ENCODE data around the gene GALNTL6.

Gene GALNTL6

GRCh38 chr4:172619218-172619617 lies 806.0 kb downstream of the GALNTL6 start:
- TF ChIP-seq CTCF (IDR thresholded peaks at IDR 0.05), result no peak
- no peaks in the 10 kb centered on the region for H3K9me3 Mint-ChIP-seq
- H3K36me3 Mint-ChIP-seq (ENCODE audit: low read depth), result no peaks in the 10 kb centered on the region
- DNase-seq, result no peak
- no peaks in the 10 kb centered on the region for H3K4me1 Mint-ChIP-seq
- no peak overlapping the region for H3K27ac Mint-ChIP-seq
- H3K27me3 Mint-ChIP-seq (ENCODE audit: low read depth, poor library complexity), result peaks cover 3% of the 10 kb centered on the region
- no peak overlapping the region for H3K4me3 Mint-ChIP-seq

- H3K9me3 Mint-ChIP-seq, result no peaks in the 10 kb centered on the region
Measured at GRCh38 chr4:172619798-172620197, 806.6 kb downstream of the GALNTL6 start.

DNA sequence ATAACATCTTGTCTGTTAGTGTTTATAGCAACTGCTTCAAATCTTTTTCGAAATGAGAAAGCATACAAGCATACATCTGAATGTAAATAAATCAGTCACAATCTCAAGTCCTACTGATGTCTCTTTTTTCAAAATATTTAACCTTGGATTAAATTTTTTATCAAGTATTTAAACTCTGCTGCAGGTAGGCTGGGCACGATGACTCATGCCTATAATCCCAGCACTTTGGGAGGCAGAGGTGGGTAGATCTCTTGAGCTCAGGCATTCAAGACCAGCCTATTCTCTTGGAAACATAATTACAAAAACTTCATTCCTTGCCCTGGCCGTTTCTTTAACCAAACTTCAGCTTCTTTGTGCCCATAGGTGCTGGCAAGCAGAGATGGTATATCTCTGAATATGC lies 815.1 kb downstream of the GALNTL6 start:
- Mint-ChIP-seq H3K9me3 (no peaks in the 10 kb centered on the region), H3K4me3 (no peak overlapping the region), H3K27me3 (ENCODE audit: low read depth, poor library complexity) (no peaks in the 10 kb centered on the region), H3K27ac (no peak overlapping the region), H3K36me3 (ENCODE audit: low read depth) (no peaks in the 10 kb centered on the region), H3K4me1 (no peaks in the 10 kb centered on the region)
- DNase-seq, result no peak
- no peak for TF ChIP-seq CTCF (IDR thresholded peaks at IDR 0.05)

More at GRCh38 chr4:172619798-172620197, 806.6 kb downstream of the GALNTL6 start:
- Mint-ChIP-seq H3K27ac (no peak overlapping the region), H3K27me3 (ENCODE audit: low read depth, poor library complexity) (peaks cover 3% of the 10 kb centered on the region), H3K4me1 (no peaks in the 10 kb centered on the region), H3K4me3 (no peak overlapping the region), H3K36me3 (ENCODE audit: low read depth) (no peaks in the 10 kb centered on the region)
- no peak for DNase-seq
- no peak for TF ChIP-seq CTCF (IDR thresholded peaks at IDR 0.05)

GRCh38 chr4:172630280-172630679 lies 817.1 kb downstream of the GALNTL6 start:
- Mint-ChIP-seq H3K27ac (peak overlapping the region; percentile 33), H3K9me3 (no peaks in the 10 kb centered on the region), H3K36me3 (ENCODE audit: low read depth) (no peaks in the 10 kb centered on the region), H3K4me1 (no peaks in the 10 kb centered on the region), H3K27me3 (ENCODE audit: low read depth, poor library complexity) (peaks cover 5% of the 10 kb centered on the region), H3K4me3 (no peak overlapping the region)
- no peak for DNase-seq
- no peak for TF ChIP-seq CTCF (IDR thresholded peaks at IDR 0.05)

- Mint-ChIP-seq H3K36me3 (ENCODE audit: low read depth) (no peaks in the 10 kb centered on the region), H3K4me1 (peaks cover 5% of the 10 kb centered on the region), H3K9me3 (no peaks in the 10 kb centered on the region), H3K4me3 (no peak overlapping the region), H3K27me3 (ENCODE audit: low read depth, poor library complexity) (peaks cover 5% of the 10 kb centered on the region), H3K27ac (no peak overlapping the region)
- no peak for TF ChIP-seq CTCF (IDR thresholded peaks at IDR 0.05)
- no peak for DNase-seq
Measured at GRCh38 chr4:172631832-172632231, 818.6 kb downstream of the GALNTL6 start.

DNA sequence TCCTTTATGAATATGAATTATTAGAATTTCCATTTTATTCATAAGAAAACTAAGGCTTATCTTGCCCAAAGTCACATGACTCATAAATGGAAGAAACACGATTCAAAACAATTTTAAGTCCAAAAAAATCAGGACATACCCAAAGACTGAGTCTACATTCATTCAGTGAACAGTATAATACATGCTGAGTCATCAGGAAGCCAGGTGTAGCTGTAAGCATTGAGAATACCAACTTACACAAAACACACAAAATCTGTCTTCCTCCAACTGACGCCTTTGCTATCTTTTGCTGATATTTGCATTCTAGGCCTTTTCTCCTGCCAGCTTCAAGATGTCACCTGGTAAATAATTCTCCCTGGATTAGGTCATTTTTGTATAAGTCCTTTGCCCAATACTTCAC lies 835.3 kb downstream of the GALNTL6 start:
- no peak for DNase-seq

More for the DNA sequence above, 835.3 kb downstream of the GALNTL6 start:
- Mint-ChIP-seq H3K4me1 (no peaks in the 10 kb centered on the region), H3K27me3 (ENCODE audit: low read depth, poor library complexity) (no peaks in the 10 kb centered on the region), H3K36me3 (ENCODE audit: low read depth) (no peaks in the 10 kb centered on the region), H3K9me3 (no peaks in the 10 kb centered on the region), H3K4me3 (no peak overlapping the region), H3K27ac (peak overlapping the region; percentile 9)
- no peak for TF ChIP-seq CTCF (IDR thresholded peaks at IDR 0.05)
